ENCODE measurements around the gene ARHGEF28.

DNA sequence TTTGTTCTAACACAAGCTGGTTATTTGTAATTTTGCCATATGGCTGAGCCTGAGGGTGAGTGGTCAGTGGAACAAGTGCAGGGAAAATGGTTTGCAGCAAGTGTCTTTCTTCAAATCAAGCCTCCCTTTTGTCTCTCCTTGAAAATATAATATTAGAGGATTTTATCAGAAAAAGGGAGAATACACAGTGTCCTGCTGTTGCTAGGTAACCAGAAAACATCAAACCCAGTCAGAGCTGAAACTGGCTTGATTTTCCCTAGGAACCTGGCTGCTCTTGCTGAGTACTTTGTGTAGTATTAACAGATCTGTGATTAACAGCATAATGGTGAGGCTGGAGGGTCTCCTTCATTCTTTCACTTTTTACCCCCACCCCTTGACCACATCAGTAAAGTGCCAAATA lies 314.0 kb downstream of the ARHGEF28 start:
- TF ChIP-seq, protein P1, sequence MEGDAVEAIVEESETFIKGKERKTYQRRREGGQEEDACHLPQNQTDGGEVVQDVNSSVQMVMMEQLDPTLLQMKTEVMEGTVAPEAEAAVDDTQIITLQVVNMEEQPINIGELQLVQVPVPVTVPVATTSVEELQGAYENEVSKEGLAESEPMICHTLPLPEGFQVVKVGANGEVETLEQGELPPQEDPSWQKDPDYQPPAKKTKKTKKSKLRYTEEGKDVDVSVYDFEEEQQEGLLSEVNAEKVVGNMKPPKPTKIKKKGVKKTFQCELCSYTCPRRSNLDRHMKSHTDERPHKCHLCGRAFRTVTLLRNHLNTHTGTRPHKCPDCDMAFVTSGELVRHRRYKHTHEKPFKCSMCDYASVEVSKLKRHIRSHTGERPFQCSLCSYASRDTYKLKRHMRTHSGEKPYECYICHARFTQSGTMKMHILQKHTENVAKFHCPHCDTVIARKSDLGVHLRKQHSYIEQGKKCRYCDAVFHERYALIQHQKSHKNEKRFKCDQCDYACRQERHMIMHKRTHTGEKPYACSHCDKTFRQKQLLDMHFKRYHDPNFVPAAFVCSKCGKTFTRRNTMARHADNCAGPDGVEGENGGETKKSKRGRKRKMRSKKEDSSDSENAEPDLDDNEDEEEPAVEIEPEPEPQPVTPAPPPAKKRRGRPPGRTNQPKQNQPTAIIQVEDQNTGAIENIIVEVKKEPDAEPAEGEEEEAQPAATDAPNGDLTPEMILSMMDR (IDR thresholded peaks at IDR 0.05) = no peak
- no peak for TF ChIP-seq POLR2A (IDR thresholded peaks at IDR 0.05)
- TF ChIP-seq EP300 (IDR thresholded peaks at IDR 0.05) = no peak
- no peak for TF ChIP-seq POLR2AphosphoS5 (IDR thresholded peaks at IDR 0.05)
